ENCODE measurements around the gene CCDC85C.

The CCDC85C gene

DNA sequence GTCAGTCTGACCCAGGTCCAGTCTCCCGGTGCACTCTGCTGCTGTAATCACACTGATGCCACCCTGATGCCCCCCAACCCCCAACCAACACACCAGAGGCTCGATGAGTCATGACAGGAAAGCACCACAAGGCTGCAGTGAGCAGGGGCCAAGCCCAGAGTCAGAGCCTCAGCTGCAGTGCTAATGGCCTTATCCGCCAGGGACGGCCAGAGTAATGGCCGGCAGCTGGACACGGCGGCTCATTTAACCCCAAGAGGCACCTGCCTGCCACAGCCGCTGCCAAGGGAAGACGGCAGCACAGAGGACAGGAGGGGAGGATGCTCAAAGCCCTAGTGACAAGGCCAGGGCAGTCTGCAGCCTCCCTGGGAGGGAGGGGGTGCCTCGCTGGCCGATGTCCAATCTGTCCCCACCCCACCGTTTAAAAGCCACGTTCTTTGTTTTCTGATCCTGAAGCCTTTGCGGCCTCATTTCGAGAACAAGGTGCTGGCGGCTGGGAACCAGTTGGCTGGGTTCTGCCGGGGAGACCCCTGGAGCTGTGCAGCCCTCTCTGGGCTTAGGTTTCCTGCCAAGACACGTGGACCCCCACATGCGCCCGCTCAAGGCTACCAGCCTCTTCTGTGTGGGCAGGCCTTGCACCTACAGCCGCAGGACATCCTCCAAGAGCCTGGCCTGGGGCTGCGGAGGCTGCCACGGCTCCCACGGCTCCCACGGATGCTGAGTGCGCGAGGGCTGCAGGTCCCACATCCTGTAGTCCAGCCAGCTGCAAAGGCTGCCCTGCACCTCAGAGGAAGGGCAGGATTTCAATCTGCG lies 13.1 kb downstream of the CCDC85C start:
- TF ChIP-seq CEBPB (IDR thresholded peaks at IDR 0.05) (no peak), EGR1 (IDR thresholded peaks at IDR 0.05) (no peak)
- TF ChIP-seq, protein P1, sequence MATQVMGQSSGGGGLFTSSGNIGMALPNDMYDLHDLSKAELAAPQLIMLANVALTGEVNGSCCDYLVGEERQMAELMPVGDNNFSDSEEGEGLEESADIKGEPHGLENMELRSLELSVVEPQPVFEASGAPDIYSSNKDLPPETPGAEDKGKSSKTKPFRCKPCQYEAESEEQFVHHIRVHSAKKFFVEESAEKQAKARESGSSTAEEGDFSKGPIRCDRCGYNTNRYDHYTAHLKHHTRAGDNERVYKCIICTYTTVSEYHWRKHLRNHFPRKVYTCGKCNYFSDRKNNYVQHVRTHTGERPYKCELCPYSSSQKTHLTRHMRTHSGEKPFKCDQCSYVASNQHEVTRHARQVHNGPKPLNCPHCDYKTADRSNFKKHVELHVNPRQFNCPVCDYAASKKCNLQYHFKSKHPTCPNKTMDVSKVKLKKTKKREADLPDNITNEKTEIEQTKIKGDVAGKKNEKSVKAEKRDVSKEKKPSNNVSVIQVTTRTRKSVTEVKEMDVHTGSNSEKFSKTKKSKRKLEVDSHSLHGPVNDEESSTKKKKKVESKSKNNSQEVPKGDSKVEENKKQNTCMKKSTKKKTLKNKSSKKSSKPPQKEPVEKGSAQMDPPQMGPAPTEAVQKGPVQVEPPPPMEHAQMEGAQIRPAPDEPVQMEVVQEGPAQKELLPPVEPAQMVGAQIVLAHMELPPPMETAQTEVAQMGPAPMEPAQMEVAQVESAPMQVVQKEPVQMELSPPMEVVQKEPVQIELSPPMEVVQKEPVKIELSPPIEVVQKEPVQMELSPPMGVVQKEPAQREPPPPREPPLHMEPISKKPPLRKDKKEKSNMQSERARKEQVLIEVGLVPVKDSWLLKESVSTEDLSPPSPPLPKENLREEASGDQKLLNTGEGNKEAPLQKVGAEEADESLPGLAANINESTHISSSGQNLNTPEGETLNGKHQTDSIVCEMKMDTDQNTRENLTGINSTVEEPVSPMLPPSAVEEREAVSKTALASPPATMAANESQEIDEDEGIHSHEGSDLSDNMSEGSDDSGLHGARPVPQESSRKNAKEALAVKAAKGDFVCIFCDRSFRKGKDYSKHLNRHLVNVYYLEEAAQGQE (IDR thresholded peaks at IDR 0.05; ENCODE audit: low read depth): no peak

DNA sequence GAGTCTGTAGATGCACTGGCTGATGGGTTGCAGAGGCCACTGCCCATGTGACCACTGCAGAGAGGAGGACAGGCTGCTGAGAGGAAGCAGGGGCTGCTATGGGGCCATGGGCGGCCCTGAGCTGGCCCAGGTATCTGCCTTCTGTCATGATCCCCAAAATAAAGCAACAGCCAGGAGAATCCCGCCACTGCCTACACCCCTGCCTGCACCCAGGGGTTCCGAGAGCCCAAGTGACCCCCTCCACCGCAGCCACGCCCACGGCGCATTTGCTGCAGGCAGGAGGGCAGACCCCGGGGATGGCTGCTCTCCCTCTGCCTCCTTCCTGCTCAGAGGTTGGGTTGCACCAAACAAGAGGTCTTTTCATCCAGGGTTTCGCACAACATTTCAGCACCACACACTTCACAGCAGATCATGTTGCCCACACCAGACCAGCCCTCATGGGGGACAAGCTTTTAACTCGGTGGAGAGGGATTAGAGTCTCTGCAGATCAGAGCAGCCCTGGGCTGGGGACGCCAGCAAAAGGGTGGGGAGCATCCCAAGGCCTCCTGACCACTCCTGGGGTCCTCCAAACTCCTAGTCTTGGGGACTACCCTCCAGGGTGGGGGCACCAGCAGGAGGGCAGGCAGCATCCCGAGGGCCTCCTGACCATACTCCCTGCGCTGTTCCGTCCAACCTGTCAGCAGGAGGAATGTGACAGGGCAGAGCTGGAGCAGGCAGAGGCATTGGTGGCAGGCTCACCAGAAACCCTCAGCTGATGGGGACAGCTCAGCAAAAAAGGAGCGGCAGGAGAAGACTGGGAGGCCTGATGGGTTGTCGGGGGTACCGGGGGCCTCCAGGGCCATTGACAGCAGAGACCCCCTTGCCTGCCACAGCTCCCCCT lies 14.1 kb downstream of the CCDC85C start:
- TF ChIP-seq, protein P1 (IDR thresholded peaks at IDR 0.05; ENCODE audit: low read depth): no peak
- TF ChIP-seq EP300 (IDR thresholded peaks at IDR 0.05; ENCODE audit: borderline replicate concordance): no peak
- no peak for TF ChIP-seq TEAD4 (IDR thresholded peaks at IDR 0.05)
- TF ChIP-seq TCF12 (IDR thresholded peaks at IDR 0.05; ENCODE audit: low read depth): no peak
- no peak for TF ChIP-seq YY1 (IDR thresholded peaks at IDR 0.05; ENCODE audit: low read depth)

DNA sequence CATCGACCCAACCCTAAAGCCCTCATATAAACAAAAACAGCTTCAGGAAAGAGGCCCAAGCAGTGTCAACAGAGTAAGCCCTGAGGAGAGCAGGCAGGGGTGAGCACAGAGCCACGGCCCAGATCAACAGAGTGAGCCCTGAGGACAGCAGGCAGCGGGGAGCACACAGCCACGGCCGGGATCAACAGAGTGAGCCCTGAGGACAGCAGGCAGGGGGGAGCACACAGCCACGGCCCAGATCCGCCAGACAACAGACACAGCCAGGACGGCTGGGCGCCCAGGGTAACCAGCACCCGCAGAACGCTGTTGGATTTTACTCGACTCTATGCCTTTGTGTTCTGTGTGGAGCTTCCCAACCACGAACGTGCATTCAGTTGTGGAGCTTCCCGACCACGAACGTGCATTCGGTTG lies 15.0 kb downstream of the CCDC85C start:
- TF ChIP-seq FOXM1 (IDR thresholded peaks at IDR 0.05; ENCODE audit: borderline replicate concordance, low read depth): no peak
- no peak for TF ChIP-seq RAD21 (IDR thresholded peaks at IDR 0.05; ENCODE audit: low read depth)
- no peak for TF ChIP-seq EGR1 (IDR thresholded peaks at IDR 0.05)

DNA sequence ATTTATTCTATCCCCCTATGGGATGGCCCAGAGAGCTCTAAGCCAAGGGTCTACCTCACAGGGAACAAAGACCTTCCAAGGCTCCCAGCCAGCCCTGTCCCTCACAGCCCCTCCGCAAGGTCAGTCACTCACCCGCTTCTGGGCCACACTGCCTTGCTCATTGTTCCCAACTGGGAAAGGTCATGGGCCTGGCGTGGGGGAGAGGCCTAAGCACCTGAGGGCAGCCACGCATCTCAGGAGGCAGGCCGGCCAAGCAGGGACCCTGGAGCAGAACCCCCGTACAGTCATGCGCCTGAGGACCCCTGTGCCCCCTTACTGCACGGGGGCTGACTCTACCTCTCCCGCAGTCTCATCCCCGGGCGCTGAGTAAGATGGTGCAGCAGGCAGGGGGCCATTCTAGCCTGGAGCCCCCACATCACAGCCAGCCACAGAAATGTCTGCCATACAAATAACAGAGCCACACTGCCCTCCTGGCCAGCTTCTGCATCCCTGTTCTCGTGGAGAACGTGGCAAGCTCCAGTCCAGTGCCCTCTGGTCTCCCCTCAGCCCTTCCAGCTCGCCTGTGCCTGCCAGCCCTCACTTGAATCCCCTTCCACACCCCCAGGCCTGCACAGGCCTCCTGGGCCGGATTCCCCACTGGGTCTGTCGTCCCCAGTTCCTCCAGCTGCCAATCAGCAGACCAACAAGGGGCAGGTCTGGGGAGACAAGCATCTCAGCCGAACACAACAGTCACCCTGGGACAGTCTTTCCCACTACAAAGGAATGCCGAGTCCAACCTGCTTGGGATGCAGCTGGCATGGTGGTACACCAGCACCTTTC lies 16.3 kb downstream of the CCDC85C start:
- TF ChIP-seq, protein P2, sequence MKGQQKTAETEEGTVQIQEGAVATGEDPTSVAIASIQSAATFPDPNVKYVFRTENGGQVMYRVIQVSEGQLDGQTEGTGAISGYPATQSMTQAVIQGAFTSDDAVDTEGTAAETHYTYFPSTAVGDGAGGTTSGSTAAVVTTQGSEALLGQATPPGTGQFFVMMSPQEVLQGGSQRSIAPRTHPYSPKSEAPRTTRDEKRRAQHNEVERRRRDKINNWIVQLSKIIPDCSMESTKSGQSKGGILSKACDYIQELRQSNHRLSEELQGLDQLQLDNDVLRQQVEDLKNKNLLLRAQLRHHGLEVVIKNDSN (IDR thresholded peaks at IDR 0.05): no peak
- TF ChIP-seq EGR1 (IDR thresholded peaks at IDR 0.05): no peak
- no peak for TF ChIP-seq TCF12 (IDR thresholded peaks at IDR 0.05; ENCODE audit: low read depth)
- no peak for TF ChIP-seq TEAD4 (IDR thresholded peaks at IDR 0.05)
- no peak for TF ChIP-seq YY1 (IDR thresholded peaks at IDR 0.05; ENCODE audit: low read depth)
- no peak for TF ChIP-seq NFIC (IDR thresholded peaks at IDR 0.05)
- no peak for TF ChIP-seq CEBPB (IDR thresholded peaks at IDR 0.05)
- TF ChIP-seq TAF1 (IDR thresholded peaks at IDR 0.05; ENCODE audit: low read depth): no peak
- TF ChIP-seq RAD21 (IDR thresholded peaks at IDR 0.05; ENCODE audit: low read depth): no peak
- TF ChIP-seq, protein P1 (IDR thresholded peaks at IDR 0.05; ENCODE audit: low read depth): no peak
- TF ChIP-seq EP300 (IDR thresholded peaks at IDR 0.05; ENCODE audit: borderline replicate concordance): no peak
- TF ChIP-seq FOXM1 (IDR thresholded peaks at IDR 0.05; ENCODE audit: borderline replicate concordance, low read depth): no peak
- TF ChIP-seq ZBTB7A (IDR thresholded peaks at IDR 0.05; ENCODE audit: low read depth): no peak
- no peak for TF ChIP-seq CREB1 (IDR thresholded peaks at IDR 0.05; ENCODE audit: low read depth)
- TF ChIP-seq, protein P3, sequence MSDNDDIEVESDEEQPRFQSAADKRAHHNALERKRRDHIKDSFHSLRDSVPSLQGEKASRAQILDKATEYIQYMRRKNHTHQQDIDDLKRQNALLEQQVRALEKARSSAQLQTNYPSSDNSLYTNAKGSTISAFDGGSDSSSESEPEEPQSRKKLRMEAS (IDR thresholded peaks at IDR 0.05): no peak
